K562 (cell line): ENCODE results near the gene FBXO28. TPM values are rescaled to one million over a fixed set of nuclear protein-coding genes. Genes with fewer than 3 reads are reported as not detected.

Source experiments
- BRD4 ChIP-seq: fragments of 200-600 bp; sonication (generic); IDR thresholded peaks from 2 replicates; pipeline ENCODE4 v1.6.1; 2017; ENCODE audit warnings: inconsistent platforms
- GABPA ChIP-seq: fragments of 200-800 bp; sonication (Bioruptor generic); conservative IDR thresholded peaks from 2 replicates; pipeline ENCODE4 v1.6.1; 2016; ENCODE audit warnings: low read depth, missing genetic modification characterization, missing compliant biosample characterization
- HBP1 ChIP-seq: fragments of 450-650 bp; formaldehyde crosslinking; IDR thresholded peaks from 2 replicates; pipeline ENCODE4 v1.4.0; 2022; ENCODE audit warnings: missing genetic modification characterization
- HDAC1 ChIP-seq, 2 experiments: fragments of 450-650 bp; IDR thresholded peaks; 2 replicates each; pipeline ENCODE4 v1.6.1; 2016 to 2017; ENCODE audit warnings: inconsistent platforms in 1 of 2, mild to moderate bottlenecking in 1 of 2, moderate library complexity in 1 of 2
- HDAC2 ChIP-seq: fragments of 450-650 bp; IDR thresholded peaks from 2 replicates; pipeline ENCODE4 v1.6.1; 2016; ENCODE audit warnings: mild to moderate bottlenecking
- HMG20B ChIP-seq: fragments of 250-450 bp; sonication (Bioruptor Pico); IDR thresholded peaks from 2 replicates; pipeline ENCODE4 v1.5.0; 2021; ENCODE audit warnings: mild to moderate bottlenecking
- MCM5 ChIP-seq: fragments of 450-650 bp; IDR thresholded peaks from 2 replicates; pipeline ENCODE4 v1.6.1; 2016; ENCODE audit warnings: low read depth
- NCOA2 ChIP-seq, 2 experiments: fragments of 450-650 bp; IDR thresholded peaks; 2 replicates each; pipeline ENCODE4 v1.6.1; 2018; ENCODE audit warnings: mild to moderate bottlenecking in 2 of 2, moderate library complexity in 1 of 2; ENCODE audit not compliant: partially characterized antibody in 2 of 2
- SMARCB1 ChIP-seq: IDR thresholded peaks from 2 replicates; pipeline ENCODE4 v1.6.1; 2011; ENCODE audit warnings: improper control_type of control experiment, low read depth; ENCODE audit not compliant: insufficient read length
- polyA plus RNA-seq, 8 experiments: library from polyadenylated mRNA; depleted of rRNA in 4 of 8; stranded (reverse) in 5 of 8; unstranded in 3 of 8; fragments of >200 nt; fragmentation: Nextera tagmentation in 2 of 8; fragmentation: Illumina TruSeq in 1 of 8; extraction: Ambion mirVana in 2 of 8; extraction: Trizol in 1 of 8; gene quantifications; 2 replicates each; pipeline versions ENCODE4 v1.2.1 to v1.2.3, GENCODE V29; 2011 to 2014; ENCODE audit warnings: inconsistent platforms in 1 of 8, missing spikeins in 1 of 8
- total RNA-seq, 7 experiments: library from RNA; depleted of rRNA in 6 of 7; stranded (reverse); fragments of >200 nt in 6 of 7; fragmentation: Illumina TruSeq in 2 of 7; extraction: Trizol in 2 of 7; gene quantifications; 2 replicates each; pipeline versions ENCODE4 v1.2.1 to v1.2.3, GENCODE V29; 2011 to 2021; ENCODE audit warnings: low replicate concordance in 1 of 7
- TF ChIP-seq, protein P1 (sequence below): sonication (generic); formaldehyde crosslinking; IDR thresholded peaks from 2 replicates; pipeline ENCODE4 v1.4.0; 2020; ENCODE audit warnings: mild to moderate bottlenecking, missing genetic modification reagents
- TF ChIP-seq, protein P2 (sequence below), 2 experiments: fragments of 450-650 bp; IDR thresholded peaks; 2 replicates each; pipeline ENCODE4 v1.6.1; 2018; ENCODE audit warnings: mild to moderate bottlenecking in 2 of 2, low read depth in 1 of 2; ENCODE audit not compliant: partially characterized antibody in 2 of 2
- TF ChIP-seq, protein P3 (sequence below): sonication (generic); formaldehyde crosslinking; IDR thresholded peaks from 2 replicates; pipeline ENCODE4 v1.8.1; 2023; ENCODE audit warnings: mild to moderate bottlenecking, missing genetic modification reagents, moderate library complexity
- TF ChIP-seq, protein P4 (sequence below): sonication (generic); formaldehyde crosslinking; IDR thresholded peaks from 2 replicates; pipeline ENCODE4 v1.8.0; 2022; ENCODE audit warnings: mild to moderate bottlenecking, missing genetic modification reagents
- TF ChIP-seq, protein P5 (sequence below), 2 experiments: fragments of 450-650 bp; conservative IDR thresholded peaks; 2 replicates each; pipeline ENCODE4 v1.6.1; 2017; ENCODE audit warnings: mild to moderate bottlenecking in 2 of 2, moderate library complexity in 2 of 2

FBXO28 gene
- total and polyA plus RNA-seq, 9 of the 15 experiments (the other 6 are each of a cell fraction or from before 2014, with no cell fraction given), result 4.1 to 34.8 (median 25.3) TPM

GRCh38 chr1:224182057-224182865 lies 68.3 kb downstream of the FBXO28 start (continued):
- TF ChIP-seq, protein P1, sequence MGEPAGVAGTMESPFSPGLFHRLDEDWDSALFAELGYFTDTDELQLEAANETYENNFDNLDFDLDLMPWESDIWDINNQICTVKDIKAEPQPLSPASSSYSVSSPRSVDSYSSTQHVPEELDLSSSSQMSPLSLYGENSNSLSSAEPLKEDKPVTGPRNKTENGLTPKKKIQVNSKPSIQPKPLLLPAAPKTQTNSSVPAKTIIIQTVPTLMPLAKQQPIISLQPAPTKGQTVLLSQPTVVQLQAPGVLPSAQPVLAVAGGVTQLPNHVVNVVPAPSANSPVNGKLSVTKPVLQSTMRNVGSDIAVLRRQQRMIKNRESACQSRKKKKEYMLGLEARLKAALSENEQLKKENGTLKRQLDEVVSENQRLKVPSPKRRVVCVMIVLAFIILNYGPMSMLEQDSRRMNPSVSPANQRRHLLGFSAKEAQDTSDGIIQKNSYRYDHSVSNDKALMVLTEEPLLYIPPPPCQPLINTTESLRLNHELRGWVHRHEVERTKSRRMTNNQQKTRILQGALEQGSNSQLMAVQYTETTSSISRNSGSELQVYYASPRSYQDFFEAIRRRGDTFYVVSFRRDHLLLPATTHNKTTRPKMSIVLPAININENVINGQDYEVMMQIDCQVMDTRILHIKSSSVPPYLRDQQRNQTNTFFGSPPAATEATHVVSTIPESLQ (CRISPR knock-in tag), result no peak
- TF ChIP-seq MCM5, result no peak
- TF ChIP-seq, protein P2, sequence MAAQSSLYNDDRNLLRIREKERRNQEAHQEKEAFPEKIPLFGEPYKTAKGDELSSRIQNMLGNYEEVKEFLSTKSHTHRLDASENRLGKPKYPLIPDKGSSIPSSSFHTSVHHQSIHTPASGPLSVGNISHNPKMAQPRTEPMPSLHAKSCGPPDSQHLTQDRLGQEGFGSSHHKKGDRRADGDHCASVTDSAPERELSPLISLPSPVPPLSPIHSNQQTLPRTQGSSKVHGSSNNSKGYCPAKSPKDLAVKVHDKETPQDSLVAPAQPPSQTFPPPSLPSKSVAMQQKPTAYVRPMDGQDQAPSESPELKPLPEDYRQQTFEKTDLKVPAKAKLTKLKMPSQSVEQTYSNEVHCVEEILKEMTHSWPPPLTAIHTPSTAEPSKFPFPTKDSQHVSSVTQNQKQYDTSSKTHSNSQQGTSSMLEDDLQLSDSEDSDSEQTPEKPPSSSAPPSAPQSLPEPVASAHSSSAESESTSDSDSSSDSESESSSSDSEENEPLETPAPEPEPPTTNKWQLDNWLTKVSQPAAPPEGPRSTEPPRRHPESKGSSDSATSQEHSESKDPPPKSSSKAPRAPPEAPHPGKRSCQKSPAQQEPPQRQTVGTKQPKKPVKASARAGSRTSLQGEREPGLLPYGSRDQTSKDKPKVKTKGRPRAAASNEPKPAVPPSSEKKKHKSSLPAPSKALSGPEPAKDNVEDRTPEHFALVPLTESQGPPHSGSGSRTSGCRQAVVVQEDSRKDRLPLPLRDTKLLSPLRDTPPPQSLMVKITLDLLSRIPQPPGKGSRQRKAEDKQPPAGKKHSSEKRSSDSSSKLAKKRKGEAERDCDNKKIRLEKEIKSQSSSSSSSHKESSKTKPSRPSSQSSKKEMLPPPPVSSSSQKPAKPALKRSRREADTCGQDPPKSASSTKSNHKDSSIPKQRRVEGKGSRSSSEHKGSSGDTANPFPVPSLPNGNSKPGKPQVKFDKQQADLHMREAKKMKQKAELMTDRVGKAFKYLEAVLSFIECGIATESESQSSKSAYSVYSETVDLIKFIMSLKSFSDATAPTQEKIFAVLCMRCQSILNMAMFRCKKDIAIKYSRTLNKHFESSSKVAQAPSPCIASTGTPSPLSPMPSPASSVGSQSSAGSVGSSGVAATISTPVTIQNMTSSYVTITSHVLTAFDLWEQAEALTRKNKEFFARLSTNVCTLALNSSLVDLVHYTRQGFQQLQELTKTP (IDR thresholded peaks at IDR 0.05; ENCODE audit: low read depth in 1 of 2, partially characterized antibody in 2 of 2), result peak in 1 of 2 experiments; percentile 31
- 0 out of 2 replicates have a peak, but pooled peaks have one; percentile 57 for TF ChIP-seq HMG20B (CRISPR knock-in tag)
- TF ChIP-seq BRD4, result no peak
- TF ChIP-seq, protein P3, sequence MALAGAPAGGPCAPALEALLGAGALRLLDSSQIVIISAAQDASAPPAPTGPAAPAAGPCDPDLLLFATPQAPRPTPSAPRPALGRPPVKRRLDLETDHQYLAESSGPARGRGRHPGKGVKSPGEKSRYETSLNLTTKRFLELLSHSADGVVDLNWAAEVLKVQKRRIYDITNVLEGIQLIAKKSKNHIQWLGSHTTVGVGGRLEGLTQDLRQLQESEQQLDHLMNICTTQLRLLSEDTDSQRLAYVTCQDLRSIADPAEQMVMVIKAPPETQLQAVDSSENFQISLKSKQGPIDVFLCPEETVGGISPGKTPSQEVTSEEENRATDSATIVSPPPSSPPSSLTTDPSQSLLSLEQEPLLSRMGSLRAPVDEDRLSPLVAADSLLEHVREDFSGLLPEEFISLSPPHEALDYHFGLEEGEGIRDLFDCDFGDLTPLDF, result no peak
- no peak for TF ChIP-seq NCOA2 (IDR thresholded peaks at IDR 0.05; ENCODE audit: partially characterized antibody in 2 of 2)
- TF ChIP-seq, protein P4, sequence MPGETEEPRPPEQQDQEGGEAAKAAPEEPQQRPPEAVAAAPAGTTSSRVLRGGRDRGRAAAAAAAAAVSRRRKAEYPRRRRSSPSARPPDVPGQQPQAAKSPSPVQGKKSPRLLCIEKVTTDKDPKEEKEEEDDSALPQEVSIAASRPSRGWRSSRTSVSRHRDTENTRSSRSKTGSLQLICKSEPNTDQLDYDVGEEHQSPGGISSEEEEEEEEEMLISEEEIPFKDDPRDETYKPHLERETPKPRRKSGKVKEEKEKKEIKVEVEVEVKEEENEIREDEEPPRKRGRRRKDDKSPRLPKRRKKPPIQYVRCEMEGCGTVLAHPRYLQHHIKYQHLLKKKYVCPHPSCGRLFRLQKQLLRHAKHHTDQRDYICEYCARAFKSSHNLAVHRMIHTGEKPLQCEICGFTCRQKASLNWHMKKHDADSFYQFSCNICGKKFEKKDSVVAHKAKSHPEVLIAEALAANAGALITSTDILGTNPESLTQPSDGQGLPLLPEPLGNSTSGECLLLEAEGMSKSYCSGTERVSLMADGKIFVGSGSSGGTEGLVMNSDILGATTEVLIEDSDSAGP, result no peak
- TF ChIP-seq, protein P5, sequence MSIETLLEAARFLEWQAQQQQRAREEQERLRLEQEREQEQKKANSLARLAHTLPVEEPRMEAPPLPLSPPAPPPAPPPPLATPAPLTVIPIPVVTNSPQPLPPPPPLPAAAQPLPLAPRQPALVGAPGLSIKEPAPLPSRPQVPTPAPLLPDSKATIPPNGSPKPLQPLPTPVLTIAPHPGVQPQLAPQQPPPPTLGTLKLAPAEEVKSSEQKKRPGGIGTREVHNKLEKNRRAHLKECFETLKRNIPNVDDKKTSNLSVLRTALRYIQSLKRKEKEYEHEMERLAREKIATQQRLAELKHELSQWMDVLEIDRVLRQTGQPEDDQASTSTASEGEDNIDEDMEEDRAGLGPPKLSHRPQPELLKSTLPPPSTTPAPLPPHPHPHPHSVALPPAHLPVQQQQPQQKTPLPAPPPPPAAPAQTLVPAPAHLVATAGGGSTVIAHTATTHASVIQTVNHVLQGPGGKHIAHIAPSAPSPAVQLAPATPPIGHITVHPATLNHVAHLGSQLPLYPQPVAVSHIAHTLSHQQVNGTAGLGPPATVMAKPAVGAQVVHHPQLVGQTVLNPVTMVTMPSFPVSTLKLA (conservative IDR thresholded peaks at IDR 0.05), result no peak
- no peak for TF ChIP-seq GABPA (tag)
- TF ChIP-seq HDAC2, result no peak
- TF ChIP-seq SMARCB1, result no peak
- TF ChIP-seq HDAC1 (IDR thresholded peaks at IDR 0.05), result no peak
- TF ChIP-seq HBP1 (CRISPR knock-in tag), result no peak
